GM10266 (cell line): Measurements from ENCODE around the gene ESD.
A peak's percentile ranks its signal among the peaks of the same experiment; 100 is the strongest.

ENCODE experiments used
- DNase-seq: peaks from one replicate; pipeline ENCODE4 v3.0.0; 2012; ENCODE audit errors: extremely low spot score
- CTCF ChIP-seq: IDR thresholded peaks from 2 replicates; pipeline ENCODE4 v1.5.1; 2012; ENCODE audit warnings: mild to moderate bottlenecking, low read depth; ENCODE audit not compliant: control insufficient read depth, insufficient read depth; ENCODE audit errors: missing control alignments

ESD gene

GRCh38 chr13:46796515-46797474 lies at the start of gene ESD:
TSS of gene ESD (minus strand) at chr13:46797161. CDS start at chr13:46791413, 5,748 bp downstream.
- no peak for TF ChIP-seq CTCF
- peak; percentile 89 for DNase-seq

- DNase-seq = no peak
Observed at GRCh38 chr13:46846726-46847125, 49.8 kb upstream of the ESD start.

GRCh38 chr13:46845146-46845545 lies 48.2 kb upstream of the ESD start:
- DNase-seq = no peak
- TF ChIP-seq CTCF = no peak

More at GRCh38 chr13:46846726-46847125, 49.8 kb upstream of the ESD start:
- no peak for TF ChIP-seq CTCF

GRCh38 chr13:46844431-46844830 lies 47.5 kb upstream of the ESD start:
- DNase-seq = no peak
- no peak for TF ChIP-seq CTCF

- DNase-seq = no peak
- TF ChIP-seq CTCF = no peak
Observed at GRCh38 chr13:46839399-46839798, 42.4 kb upstream of the ESD start.

GRCh38 chr13:46834657-46835056 lies 37.7 kb upstream of the ESD start:
- no peak for TF ChIP-seq CTCF
- DNase-seq = no peak

- peak; percentile 24 for DNase-seq
Observed at GRCh38 chr13:46831588-46832194, 34.7 kb upstream of the ESD start.

More at GRCh38 chr13:46831588-46832194, 34.7 kb upstream of the ESD start:
- TF ChIP-seq CTCF = peak; percentile 73
